GM19043 (cell line): ENCODE results near the gene MRPS17.

Experiments used
- ATAC-seq: cut with Tn5 transposase; IDR thresholded peaks from one replicate; pipeline ENCODE4 v1.9.1; 2021; ENCODE audit warnings: low read depth; ENCODE audit not compliant: unreplicated experiment

The MRPS17 gene

GRCh38 chr7:55970561-55970960, 18.9 kb downstream of the MRPS17 start:
- ATAC-seq = no peak

- no peak for ATAC-seq
These were observed 19.3 kb downstream of the MRPS17 start for GRCh38 chr7:55970978-55971377.

GRCh38 chr7:55973747-55974250, 22.1 kb downstream of the MRPS17 start:
- no peak for ATAC-seq

- no peak for ATAC-seq
These were observed 24.4 kb downstream of the MRPS17 start for GRCh38 chr7:55975988-55976633.

GRCh38 chr7:55977831-55978230, 26.2 kb downstream of the MRPS17 start:
- no peak for ATAC-seq

GRCh38 chr7:55980266-55980665, 28.6 kb downstream of the MRPS17 start:
- ATAC-seq = no peak

- ATAC-seq = no peak
These were observed 31.9 kb downstream of the MRPS17 start for GRCh38 chr7:55983537-55983936.

GRCh38 chr7:55992346-55992745, 40.7 kb downstream of the MRPS17 start:
- ATAC-seq = no peak

GRCh38 chr7:55996856-55997500, 45.3 kb downstream of the MRPS17 start:
- ATAC-seq = no peak

GRCh38 chr7:56003749-56004148, 52.1 kb downstream of the MRPS17 start:
- ATAC-seq = no peak
